Skeletal muscle tissue (tissue), 4 donors: ENCODE measurements around the gene SOD2. TPM values are rescaled to one million over a fixed set of nuclear protein-coding genes. Genes with fewer than 3 reads are reported as not detected.
"Not testable (repeated sequence)": the region's sequence is repeated elsewhere in the genome, so short reads cannot be mapped to it uniquely, and the experiment has no call there.

Experiments used
- H3K27ac ChIP-seq: one replicate; pipeline ENCODE4 v1.7.0; 2013; ENCODE audit warnings: mild to moderate bottlenecking, low read depth, low read length, inconsistent platforms
- H3K27me3 ChIP-seq, 3 donors: one replicate each; pipeline ENCODE4 v1.7.0; 2013; ENCODE audit warnings: low read length in 3 of 3; ENCODE audit not compliant: control insufficient read depth in 3 of 3, insufficient read depth in 3 of 3
- H3K36me3 ChIP-seq, 3 donors: one replicate each; pipeline ENCODE4 v1.7.0; 2013; ENCODE audit warnings: low read length in 3 of 3; ENCODE audit not compliant: control insufficient read depth in 3 of 3, insufficient read depth in 3 of 3
- H3K4me1 ChIP-seq, 3 donors: one replicate each; pipeline ENCODE4 v1.7.0; 2013; ENCODE audit warnings: low read length in 3 of 3, mild to moderate bottlenecking in 3 of 3; ENCODE audit not compliant: control insufficient read depth in 3 of 3, insufficient read depth in 3 of 3
- H3K4me3 ChIP-seq, 3 donors: one replicate each; pipeline ENCODE4 v1.7.0; 2013; ENCODE audit warnings: low read length in 3 of 3
- H3K9ac ChIP-seq, 3 donors: one replicate each; pipeline ENCODE4 v1.7.0; 2013; ENCODE audit warnings: low read length in 3 of 3, mild to moderate bottlenecking in 3 of 3, moderate library complexity in 2 of 3, low read depth in 1 of 3
- H3K9me3 ChIP-seq, 3 donors: one replicate each; pipeline ENCODE4 v1.7.0; 2013; ENCODE audit warnings: low read length in 3 of 3; ENCODE audit not compliant: control insufficient read depth in 3 of 3
- total RNA-seq: library from RNA; depleted of rRNA; stranded (reverse); fragments of >200 nt; gene quantifications from one replicate; pipeline ENCODE4 v1.2.3, GENCODE V29; 2014
- donor health status: Osteomylitis.

SOD2 gene
- total RNA-seq, 1 donor from 2014 or later, result 28.7 TPM

GRCh38 chr6:159677506-159678165, 15.4 kb downstream of the SOD2 start:
- Histone ChIP-seq H3K4me3 (no peak overlapping the region), H3K36me3 (peaks cover 5 to 24% (median 23%) of the 10 kb centered on the region in 3 donors), H3K27ac (no peak overlapping the region), H3K27me3 (no peaks in the 10 kb centered on the region), H3K4me1 (no peaks in the 10 kb centered on the region), H3K9ac (no peak overlapping the region), H3K9me3 (no peaks in the 10 kb centered on the region)

DNA sequence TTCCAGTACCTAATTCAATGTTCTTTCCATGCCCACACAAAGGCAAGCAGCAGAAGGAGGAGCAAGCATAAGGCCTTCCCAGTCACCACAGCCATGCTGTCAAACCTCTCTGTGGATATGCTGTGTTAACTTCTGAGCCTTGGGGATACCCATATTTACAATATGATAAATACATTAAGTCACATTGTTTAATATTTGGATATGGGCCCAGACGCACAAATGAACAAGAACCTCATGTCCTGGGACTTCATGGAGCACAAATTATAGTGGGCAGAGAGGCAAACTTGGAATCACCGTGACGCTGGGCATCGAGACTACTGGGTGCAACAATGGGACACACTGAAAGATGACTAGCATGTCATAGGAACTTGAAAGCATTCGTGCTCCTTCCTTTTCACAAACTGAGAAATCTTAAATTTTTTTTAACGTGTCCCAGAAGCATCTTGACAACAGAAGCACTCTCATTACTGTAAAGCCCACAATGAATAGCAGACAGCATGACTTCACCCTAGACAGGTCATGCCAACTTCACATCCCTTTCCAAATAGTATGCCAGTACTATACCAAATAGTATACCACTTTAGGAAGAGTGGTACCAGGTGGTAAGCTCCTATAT, 16.0 kb downstream of the SOD2 start:
- Histone ChIP-seq H3K9me3 (no peaks in the 10 kb centered on the region), H3K9ac (no peak overlapping the region), H3K27ac (no peak overlapping the region), H3K4me3 (no peak overlapping the region), H3K4me1 (no peaks in the 10 kb centered on the region), H3K36me3 (peaks cover 5 to 19% (median 17%) of the 10 kb centered on the region in 3 donors), H3K27me3 (no peaks in the 10 kb centered on the region)

GRCh38 chr6:159676236-159676635, 16.8 kb downstream of the SOD2 start:
- not testable (repeated sequence) for H3K4me1 ChIP-seq, H3K4me3 ChIP-seq, H3K9me3 ChIP-seq, H3K9ac ChIP-seq, H3K27ac ChIP-seq, H3K27me3 ChIP-seq
- H3K36me3 ChIP-seq, result peaks cover 3 to 11% (median 11%) of the 10 kb centered on the region in 3 donors

GRCh38 chr6:159665868-159666635, 27.0 kb downstream of the SOD2 start:
- no peaks in the 10 kb centered on the region for H3K27me3 ChIP-seq
- H3K4me1 ChIP-seq, result no peaks in the 10 kb centered on the region
- H3K9ac ChIP-seq, result no peak overlapping the region
- peaks cover 4 to 17% (median 5%) of the 10 kb centered on the region in 3 donors for H3K36me3 ChIP-seq
- H3K27ac ChIP-seq, result no peak overlapping the region
- no peaks in the 10 kb centered on the region for H3K9me3 ChIP-seq
- no peak overlapping the region for H3K4me3 ChIP-seq

DNA sequence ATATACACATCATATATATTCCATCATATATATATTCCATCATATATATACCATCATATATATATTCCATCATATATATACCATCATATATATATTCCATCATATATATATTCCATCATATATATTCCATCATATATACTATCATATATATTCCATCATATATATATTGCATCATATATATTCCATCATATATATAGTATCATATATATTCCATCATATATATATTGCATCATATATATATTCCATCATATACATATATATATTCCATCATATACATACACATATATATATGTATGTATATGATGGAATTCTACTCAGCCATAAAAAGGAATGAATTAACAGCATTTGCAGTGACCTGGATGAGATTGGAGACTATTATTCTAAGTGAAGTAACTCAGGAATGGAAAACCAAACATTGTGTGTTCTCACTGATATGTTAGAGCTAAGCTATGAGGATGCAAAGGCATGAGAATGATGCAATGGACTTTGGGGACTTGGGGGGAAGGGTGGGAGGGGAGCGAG, 29.6 kb downstream of the SOD2 start:
- H3K4me1 ChIP-seq, H3K4me3 ChIP-seq, H3K9ac ChIP-seq, H3K27me3 ChIP-seq, H3K27ac ChIP-seq, H3K9me3 ChIP-seq: not testable (repeated sequence)
- peaks cover 0 to 15% (median 3%) of the 10 kb centered on the region in 3 donors for H3K36me3 ChIP-seq

DNA sequence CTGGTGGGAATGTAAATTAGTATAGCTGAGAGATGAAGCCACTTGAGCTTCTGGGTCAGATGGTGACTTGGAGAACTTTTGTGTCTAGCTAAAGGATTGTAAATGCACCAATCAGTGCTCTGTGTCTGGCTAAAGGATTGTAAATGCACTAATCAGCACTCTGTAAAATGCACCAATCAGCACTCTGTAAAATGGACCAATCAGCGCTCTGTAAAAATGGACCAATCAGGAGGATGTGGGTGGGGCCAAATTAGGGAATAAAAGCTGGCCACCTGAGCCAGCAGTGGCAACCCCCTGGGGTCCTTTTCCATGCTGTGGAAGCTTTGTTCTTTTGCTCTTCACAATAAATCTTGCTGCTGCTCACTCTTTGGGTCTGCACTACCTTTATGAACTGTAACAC, 31.1 kb downstream of the SOD2 start:
- not testable (repeated sequence) for H3K9ac ChIP-seq, H3K4me3 ChIP-seq, H3K4me1 ChIP-seq, H3K27me3 ChIP-seq, H3K9me3 ChIP-seq, H3K27ac ChIP-seq
- H3K36me3 ChIP-seq, result peaks cover 0 to 14% (median 3%) of the 10 kb centered on the region in 3 donors

DNA sequence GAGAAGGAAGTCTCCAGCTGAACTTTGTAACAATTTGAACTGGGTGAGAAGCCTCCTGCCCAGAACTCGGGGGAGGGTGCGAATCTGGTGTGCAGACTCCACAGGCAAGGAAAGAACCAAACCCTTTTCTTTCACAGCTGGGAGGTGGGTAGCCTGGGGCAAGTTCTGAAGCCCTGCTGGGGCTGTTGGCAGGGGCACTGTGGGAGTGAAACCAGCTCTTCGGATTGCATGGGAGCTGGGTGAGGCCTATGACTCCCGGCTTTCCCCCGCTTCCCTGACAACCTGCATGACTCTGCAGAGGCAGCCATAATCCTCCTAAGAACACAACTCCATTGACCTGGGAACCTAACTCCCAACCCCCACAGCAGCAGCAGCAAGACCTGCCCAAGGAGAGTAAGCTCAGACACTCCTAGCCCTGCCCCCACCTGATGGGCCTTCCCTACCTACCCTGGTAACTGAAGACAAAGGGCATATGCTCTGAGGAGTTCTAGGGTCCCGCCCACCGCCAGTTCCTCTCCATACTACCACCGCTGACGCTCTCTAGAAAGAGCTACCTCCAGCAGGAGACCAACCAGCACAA, 37.5 kb downstream of the SOD2 start:
- Histone ChIP-seq H3K27ac (no peak overlapping the region), H3K4me3 (no peak overlapping the region), H3K4me1 (peaks cover 0 to 3% (median 0%) of the 10 kb centered on the region in 3 donors), H3K9ac (peak overlapping the region in 1 of 3 donors; percentile 3), H3K36me3 (no peaks in the 10 kb centered on the region), H3K9me3 (no peaks in the 10 kb centered on the region), H3K27me3 (no peaks in the 10 kb centered on the region)

GRCh38 chr6:159654483-159655098, 38.5 kb downstream of the SOD2 start:
- peaks cover 0 to 3% (median 0%) of the 10 kb centered on the region in 3 donors for H3K4me1 ChIP-seq
- H3K27ac ChIP-seq, result no peak overlapping the region
- H3K36me3 ChIP-seq, result no peaks in the 10 kb centered on the region
- H3K4me3 ChIP-seq, result no peak overlapping the region
- no peak overlapping the region for H3K9ac ChIP-seq
- no peaks in the 10 kb centered on the region for H3K9me3 ChIP-seq
- no peaks in the 10 kb centered on the region for H3K27me3 ChIP-seq

GRCh38 chr6:159650314-159650713, 42.7 kb downstream of the SOD2 start:
- Histone ChIP-seq H3K27ac (no peak overlapping the region), H3K9ac (no peak overlapping the region), H3K4me1 (peaks cover 0 to 3% (median 0%) of the 10 kb centered on the region in 3 donors), H3K9me3 (no peaks in the 10 kb centered on the region), H3K4me3 (no peak overlapping the region), H3K27me3 (no peaks in the 10 kb centered on the region), H3K36me3 (no peaks in the 10 kb centered on the region)
